Measurements from ENCODE around the gene ZAP70. TPM values are rescaled to one million over a fixed set of nuclear protein-coding genes. Genes with fewer than 3 reads are reported as not detected.

ZAP70 gene
- total and polyA plus RNA-seq, 2 of the 13 experiments (the other 11 are each of a cell fraction or from before 2014, with no cell fraction given) = 0.51 to 4.0 TPM

DNA sequence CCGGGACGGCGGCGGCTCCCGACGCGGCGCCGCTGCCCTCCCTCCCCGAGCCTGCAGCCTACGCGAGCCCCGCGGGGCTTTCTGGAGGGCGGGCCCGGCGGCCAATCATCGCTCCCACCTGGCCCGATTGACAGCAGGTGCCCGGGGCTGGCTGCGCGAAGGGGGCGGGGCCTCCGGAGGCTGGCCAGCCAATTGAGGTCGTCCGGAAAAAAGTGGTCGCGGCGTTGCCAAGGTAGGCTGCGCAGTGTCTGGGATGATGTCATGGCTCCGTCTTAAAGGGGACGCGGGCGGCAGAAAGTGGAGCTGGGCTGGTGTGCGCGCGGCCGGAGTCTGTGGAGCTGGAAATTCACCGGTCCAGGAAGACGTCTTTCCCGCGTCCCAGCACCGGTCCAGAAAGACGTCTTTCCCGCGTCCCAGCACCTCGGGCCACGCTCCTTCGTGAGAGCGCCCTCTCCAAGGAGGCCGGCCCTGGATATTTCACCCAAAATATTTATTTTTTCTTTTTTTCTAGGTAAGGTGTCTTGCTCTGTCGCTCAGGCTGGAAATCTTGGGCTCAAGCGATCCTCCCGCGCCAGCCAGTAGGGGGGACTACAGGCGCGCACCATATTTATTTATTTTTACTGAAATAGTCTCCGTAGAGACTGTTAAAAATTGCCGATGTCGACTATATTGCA, 49.3 kb upstream of the ZAP70 start, which contains the start of gene ACTR1B (continued):
- TF ChIP-seq, protein P1, sequence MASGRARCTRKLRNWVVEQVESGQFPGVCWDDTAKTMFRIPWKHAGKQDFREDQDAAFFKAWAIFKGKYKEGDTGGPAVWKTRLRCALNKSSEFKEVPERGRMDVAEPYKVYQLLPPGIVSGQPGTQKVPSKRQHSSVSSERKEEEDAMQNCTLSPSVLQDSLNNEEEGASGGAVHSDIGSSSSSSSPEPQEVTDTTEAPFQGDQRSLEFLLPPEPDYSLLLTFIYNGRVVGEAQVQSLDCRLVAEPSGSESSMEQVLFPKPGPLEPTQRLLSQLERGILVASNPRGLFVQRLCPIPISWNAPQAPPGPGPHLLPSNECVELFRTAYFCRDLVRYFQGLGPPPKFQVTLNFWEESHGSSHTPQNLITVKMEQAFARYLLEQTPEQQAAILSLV (CRISPR knock-in tag; IDR thresholded peaks at IDR 0.05; ENCODE audit: borderline replicate concordance) = 0 out of 2 replicates have a peak, but pooled peaks have one; percentile 36
- TF ChIP-seq SP2 (CRISPR knock-in tag; IDR thresholded peaks at IDR 0.05) (peak; percentile 95), ZKSCAN8 (CRISPR knock-in tag; IDR thresholded peaks at IDR 0.05; ENCODE audit: borderline replicate concordance) (no peak; the same call in 1 of the 2 replicates), ZNF777 (CRISPR knock-in tag; IDR thresholded peaks at IDR 0.05) (peak; percentile 40; the same call in 1 of the 2 replicates), NFE2 (CRISPR knock-in tag; IDR thresholded peaks at IDR 0.05) (no peak), ZNF562 (CRISPR knock-in tag; IDR thresholded peaks at IDR 0.05; ENCODE audit: borderline replicate concordance) (no peak), REL (CRISPR knock-in tag; conservative IDR thresholded peaks at IDR 0.05) (no peak), DNMT3B (CRISPR knock-in tag; conservative IDR thresholded peaks at IDR 0.05) (no peak), POLR2A (IDR thresholded peaks at IDR 0.05; ENCODE audit: insufficient read depth in 1 of 2, low read depth in 2 of 2, low read length in 2 of 2) (peak; percentile 81 to 91), GTF3A (CRISPR knock-in tag; conservative IDR thresholded peaks at IDR 0.05) (no peak), STAG1 (CRISPR knock-in tag; IDR thresholded peaks at IDR 0.05) (peak; percentile 37; the same call in 1 of the 2 replicates), PAX8 (CRISPR knock-in tag; IDR thresholded peaks at IDR 0.05; ENCODE audit: borderline replicate concordance) (peak; percentile 31; the same call in 1 of the 2 replicates), ZNF329 (CRISPR knock-in tag; IDR thresholded peaks at IDR 0.05; ENCODE audit: low read depth) (no peak), XRCC5 (optimal IDR thresholded peaks at IDR 0.05; ENCODE audit: low read length) (peak; percentile 71), ZNF253 (CRISPR knock-in tag; IDR thresholded peaks at IDR 0.05; ENCODE audit: borderline replicate concordance) (no peak), GZF1 (CRISPR knock-in tag; IDR thresholded peaks at IDR 0.05) (no peak), RAD51 (IDR thresholded peaks at IDR 0.05; ENCODE audit: borderline replicate concordance) (no peak), STAT5B (CRISPR knock-in tag; IDR thresholded peaks at IDR 0.05) (no peak), ZNF160 (CRISPR knock-in tag; IDR thresholded peaks at IDR 0.05) (0 out of 2 replicates have a peak, but pooled peaks have one; percentile 32), TAF1 (CRISPR knock-in tag; IDR thresholded peaks at IDR 0.05) (peak; percentile 80), ZNF713 (CRISPR knock-in tag; IDR thresholded peaks at IDR 0.05) (no peak), KMT2A (CRISPR knock-in tag; IDR thresholded peaks at IDR 0.05) (peak; percentile 63)
- TF ChIP-seq, protein P2, sequence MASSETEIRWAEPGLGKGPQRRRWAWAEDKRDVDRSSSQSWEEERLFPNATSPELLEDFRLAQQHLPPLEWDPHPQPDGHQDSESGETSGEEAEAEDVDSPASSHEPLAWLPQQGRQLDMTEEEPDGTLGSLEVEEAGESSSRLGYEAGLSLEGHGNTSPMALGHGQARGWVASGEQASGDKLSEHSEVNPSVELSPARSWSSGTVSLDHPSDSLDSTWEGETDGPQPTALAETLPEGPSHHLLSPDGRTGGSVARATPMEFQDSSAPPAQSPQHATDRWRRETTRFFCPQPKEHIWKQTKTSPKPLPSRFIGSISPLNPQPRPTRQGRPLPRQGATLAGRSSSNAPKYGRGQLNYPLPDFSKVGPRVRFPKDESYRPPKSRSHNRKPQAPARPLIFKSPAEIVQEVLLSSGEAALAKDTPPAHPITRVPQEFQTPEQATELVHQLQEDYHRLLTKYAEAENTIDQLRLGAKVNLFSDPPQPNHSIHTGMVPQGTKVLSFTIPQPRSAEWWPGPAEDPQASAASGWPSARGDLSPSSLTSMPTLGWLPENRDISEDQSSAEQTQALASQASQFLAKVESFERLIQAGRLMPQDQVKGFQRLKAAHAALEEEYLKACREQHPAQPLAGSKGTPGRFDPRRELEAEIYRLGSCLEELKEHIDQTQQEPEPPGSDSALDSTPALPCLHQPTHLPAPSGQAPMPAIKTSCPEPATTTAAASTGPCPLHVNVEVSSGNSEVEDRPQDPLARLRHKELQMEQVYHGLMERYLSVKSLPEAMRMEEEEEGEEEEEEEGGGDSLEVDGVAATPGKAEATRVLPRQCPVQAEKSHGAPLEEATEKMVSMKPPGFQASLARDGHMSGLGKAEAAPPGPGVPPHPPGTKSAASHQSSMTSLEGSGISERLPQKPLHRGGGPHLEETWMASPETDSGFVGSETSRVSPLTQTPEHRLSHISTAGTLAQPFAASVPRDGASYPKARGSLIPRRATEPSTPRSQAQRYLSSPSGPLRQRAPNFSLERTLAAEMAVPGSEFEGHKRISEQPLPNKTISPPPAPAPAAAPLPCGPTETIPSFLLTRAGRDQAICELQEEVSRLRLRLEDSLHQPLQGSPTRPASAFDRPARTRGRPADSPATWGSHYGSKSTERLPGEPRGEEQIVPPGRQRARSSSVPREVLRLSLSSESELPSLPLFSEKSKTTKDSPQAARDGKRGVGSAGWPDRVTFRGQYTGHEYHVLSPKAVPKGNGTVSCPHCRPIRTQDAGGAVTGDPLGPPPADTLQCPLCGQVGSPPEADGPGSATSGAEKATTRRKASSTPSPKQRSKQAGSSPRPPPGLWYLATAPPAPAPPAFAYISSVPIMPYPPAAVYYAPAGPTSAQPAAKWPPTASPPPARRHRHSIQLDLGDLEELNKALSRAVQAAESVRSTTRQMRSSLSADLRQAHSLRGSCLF (CRISPR knock-in tag; IDR thresholded peaks at IDR 0.05; ENCODE audit: borderline replicate concordance) = peak; percentile 80; the same call in 1 of the 2 replicates
- TF ChIP-seq, protein P3, sequence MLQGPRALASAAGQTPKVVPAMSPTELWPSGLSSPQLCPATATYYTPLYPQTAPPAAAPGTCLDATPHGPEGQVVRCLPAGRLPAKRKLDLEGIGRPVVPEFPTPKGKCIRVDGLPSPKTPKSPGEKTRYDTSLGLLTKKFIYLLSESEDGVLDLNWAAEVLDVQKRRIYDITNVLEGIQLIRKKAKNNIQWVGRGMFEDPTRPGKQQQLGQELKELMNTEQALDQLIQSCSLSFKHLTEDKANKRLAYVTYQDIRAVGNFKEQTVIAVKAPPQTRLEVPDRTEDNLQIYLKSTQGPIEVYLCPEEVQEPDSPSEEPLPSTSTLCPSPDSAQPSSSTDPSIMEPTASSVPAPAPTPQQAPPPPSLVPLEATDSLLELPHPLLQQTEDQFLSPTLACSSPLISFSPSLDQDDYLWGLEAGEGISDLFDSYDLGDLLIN (CRISPR knock-in tag; IDR thresholded peaks at IDR 0.05; ENCODE audit: borderline replicate concordance) = peak; percentile 64; the same call in 1 of the 2 replicates
- TF ChIP-seq, protein P4, sequence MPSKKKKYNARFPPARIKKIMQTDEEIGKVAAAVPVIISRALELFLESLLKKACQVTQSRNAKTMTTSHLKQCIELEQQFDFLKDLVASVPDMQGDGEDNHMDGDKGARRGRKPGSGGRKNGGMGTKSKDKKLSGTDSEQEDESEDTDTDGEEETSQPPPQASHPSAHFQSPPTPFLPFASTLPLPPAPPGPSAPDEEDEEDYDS (CRISPR knock-in tag; IDR thresholded peaks at IDR 0.05) = peak; percentile 96
